ENCODE results near the gene ZNF226.

DNA sequence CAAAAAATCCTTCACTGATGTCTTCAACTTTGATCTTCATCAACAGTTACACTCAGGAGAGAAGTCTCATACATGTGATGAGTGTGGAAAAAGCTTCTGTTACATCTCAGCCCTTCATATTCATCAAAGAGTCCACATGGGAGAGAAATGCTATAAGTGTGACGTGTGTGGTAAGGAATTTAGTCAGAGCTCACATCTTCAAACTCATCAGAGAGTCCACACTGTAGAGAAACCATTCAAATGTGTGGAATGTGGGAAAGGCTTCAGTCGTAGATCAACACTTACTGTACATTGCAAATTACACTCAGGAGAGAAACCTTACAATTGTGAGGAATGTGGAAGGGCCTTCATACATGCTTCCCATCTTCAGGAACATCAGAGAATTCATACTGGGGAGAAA lies 8.4 kb upstream of the ZNF226 start:
- TF ChIP-seq, protein P1, sequence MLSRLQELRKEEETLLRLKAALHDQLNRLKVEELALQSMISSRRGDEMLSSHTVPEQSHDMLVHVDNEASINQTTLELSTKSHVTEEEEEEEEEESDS (CRISPR knock-in tag; IDR thresholded peaks at IDR 0.05) = no peak
- TF ChIP-seq, protein P2, sequence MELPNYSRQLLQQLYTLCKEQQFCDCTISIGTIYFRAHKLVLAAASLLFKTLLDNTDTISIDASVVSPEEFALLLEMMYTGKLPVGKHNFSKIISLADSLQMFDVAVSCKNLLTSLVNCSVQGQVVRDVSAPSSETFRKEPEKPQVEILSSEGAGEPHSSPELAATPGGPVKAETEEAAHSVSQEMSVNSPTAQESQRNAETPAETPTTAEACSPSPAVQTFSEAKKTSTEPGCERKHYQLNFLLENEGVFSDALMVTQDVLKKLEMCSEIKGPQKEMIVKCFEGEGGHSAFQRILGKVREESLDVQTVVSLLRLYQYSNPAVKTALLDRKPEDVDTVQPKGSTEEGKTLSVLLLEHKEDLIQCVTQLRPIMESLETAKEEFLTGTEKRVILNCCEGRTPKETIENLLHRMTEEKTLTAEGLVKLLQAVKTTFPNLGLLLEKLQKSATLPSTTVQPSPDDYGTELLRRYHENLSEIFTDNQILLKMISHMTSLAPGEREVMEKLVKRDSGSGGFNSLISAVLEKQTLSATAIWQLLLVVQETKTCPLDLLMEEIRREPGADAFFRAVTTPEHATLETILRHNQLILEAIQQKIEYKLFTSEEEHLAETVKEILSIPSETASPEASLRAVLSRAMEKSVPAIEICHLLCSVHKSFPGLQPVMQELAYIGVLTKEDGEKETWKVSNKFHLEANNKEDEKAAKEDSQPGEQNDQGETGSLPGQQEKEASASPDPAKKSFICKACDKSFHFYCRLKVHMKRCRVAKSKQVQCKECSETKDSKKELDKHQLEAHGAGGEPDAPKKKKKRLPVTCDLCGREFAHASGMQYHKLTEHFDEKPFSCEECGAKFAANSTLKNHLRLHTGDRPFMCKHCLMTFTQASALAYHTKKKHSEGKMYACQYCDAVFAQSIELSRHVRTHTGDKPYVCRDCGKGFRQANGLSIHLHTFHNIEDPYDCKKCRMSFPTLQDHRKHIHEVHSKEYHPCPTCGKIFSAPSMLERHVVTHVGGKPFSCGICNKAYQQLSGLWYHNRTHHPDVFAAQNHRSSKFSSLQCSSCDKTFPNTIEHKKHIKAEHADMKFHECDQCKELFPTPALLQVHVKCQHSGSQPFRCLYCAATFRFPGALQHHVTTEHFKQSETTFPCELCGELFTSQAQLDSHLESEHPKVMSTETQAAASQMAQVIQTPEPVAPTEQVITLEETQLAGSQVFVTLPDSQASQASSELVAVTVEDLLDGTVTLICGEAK (IDR thresholded peaks at IDR 0.05) = no peak
- TF ChIP-seq, protein P2 (CRISPR knock-in tag; IDR thresholded peaks at IDR 0.05) = no peak
